HepG2 (cell line): ENCODE measurements around the gene BCKDHA. TPM values are rescaled to one million over a fixed set of nuclear protein-coding genes. Genes with fewer than 3 reads are reported as not detected.
A peak's percentile ranks its signal among the peaks of the same experiment; 100 is the strongest.

Experiments
- BORCS8-MEF2B ChIP-seq: sonication (generic); formaldehyde crosslinking; IDR thresholded peaks from 2 replicates; pipeline ENCODE4 v1.8.0; 2022; ENCODE audit warnings: mild to moderate bottlenecking, missing genetic modification reagents
- DR1 ChIP-seq: sonication (generic); formaldehyde crosslinking; IDR thresholded peaks from 2 replicates; pipeline ENCODE4 v1.8.0; 2021; ENCODE audit warnings: mild to moderate bottlenecking, missing genetic modification reagents, inconsistent platforms
- ETV5 ChIP-seq: IDR thresholded peaks from 2 replicates; pipeline ENCODE4 v1.6.1; 2018; ENCODE audit warnings: missing biosample characterization, missing genetic modification reagents, inconsistent platforms, borderline replicate concordance
- KLF13 ChIP-seq: sonication (generic); formaldehyde crosslinking; IDR thresholded peaks from 2 replicates; pipeline ENCODE4 v1.4.0; 2020; ENCODE audit warnings: mild to moderate bottlenecking, missing genetic modification reagents
- MBD4 ChIP-seq: IDR thresholded peaks from 2 replicates; pipeline ENCODE4 v1.6.1; 2012; ENCODE audit warnings: low read length, inconsistent platforms, borderline replicate concordance
- MXD4 ChIP-seq: IDR thresholded peaks from 2 replicates; pipeline ENCODE4 v1.6.1; 2016; ENCODE audit warnings: mild to moderate bottlenecking, missing biosample characterization, missing genetic modification reagents
- NBN ChIP-seq: fragments of 450-650 bp; conservative IDR thresholded peaks from 2 replicates; pipeline ENCODE4 v1.6.1; 2017
- PAX8 ChIP-seq: sonication (generic); formaldehyde crosslinking; IDR thresholded peaks from 2 replicates; pipeline ENCODE4 v1.8.0; 2022; ENCODE audit warnings: mild to moderate bottlenecking, missing genetic modification reagents, borderline replicate concordance
- PITX1 ChIP-seq: sonication (generic); formaldehyde crosslinking; IDR thresholded peaks from 2 replicates; pipeline ENCODE4 v1.5.1; 2020; ENCODE audit warnings: mild to moderate bottlenecking, missing genetic modification reagents
- RAD21 ChIP-seq: fragments of 450-650 bp; formaldehyde crosslinking; IDR thresholded peaks from 2 replicates; pipeline ENCODE4 v1.5.0; 2020; ENCODE audit warnings: mild to moderate bottlenecking
- REL ChIP-seq: sonication (generic); formaldehyde crosslinking; conservative IDR thresholded peaks from 2 replicates; pipeline ENCODE4 v1.8.0; 2022; ENCODE audit warnings: mild to moderate bottlenecking, missing genetic modification reagents, moderate library complexity
- SAFB2 ChIP-seq: sonication (generic); formaldehyde crosslinking; IDR thresholded peaks from 2 replicates; pipeline ENCODE4 v1.5.1; 2020; ENCODE audit warnings: missing genetic modification reagents, low read depth, mild to moderate bottlenecking, borderline replicate concordance
- SNAI1 ChIP-seq: sonication (generic); formaldehyde crosslinking; IDR thresholded peaks from 2 replicates; pipeline ENCODE4 v1.5.0; 2020; ENCODE audit warnings: mild to moderate bottlenecking, missing genetic modification reagents, borderline replicate concordance
- SOX6 ChIP-seq, 2 experiments: fragments of 450-650 bp in 1 of 2; sonication (generic) in 1 of 2; formaldehyde crosslinking in 1 of 2; IDR thresholded peaks; 2 replicates each; pipeline versions ENCODE4 v1.4.0 to v1.6.1; 2017 to 2020; ENCODE audit warnings: antibody characterized with exemption in 1 of 2, mild to moderate bottlenecking in 1 of 2, missing genetic modification reagents in 1 of 2
- SP4 ChIP-seq: sonication (generic); formaldehyde crosslinking; IDR thresholded peaks from 2 replicates; pipeline ENCODE4 v1.8.1; 2023; ENCODE audit warnings: mild to moderate bottlenecking, missing genetic modification reagents
- U2AF2 ChIP-seq: fragments of 200-400 bp; formaldehyde crosslinking; IDR thresholded peaks from 2 replicates; pipeline ENCODE4 v1.6.1; 2017; ENCODE audit warnings: low read depth, mild to moderate bottlenecking, low read length
- XRCC5 ChIP-seq: fragments of 200-400 bp; formaldehyde crosslinking; optimal IDR thresholded peaks from 2 replicates; pipeline ENCODE3; 2017; ENCODE audit warnings: mild to moderate bottlenecking, low read length
- ZFP36L2 ChIP-seq: sonication (generic); formaldehyde crosslinking; IDR thresholded peaks from 2 replicates; pipeline ENCODE4 v1.4.0; 2020; ENCODE audit warnings: missing genetic modification reagents
- ZNF235 ChIP-seq: sonication (generic); formaldehyde crosslinking; IDR thresholded peaks from 2 replicates; pipeline ENCODE4 v1.8.1; 2023; ENCODE audit warnings: mild to moderate bottlenecking, missing genetic modification reagents, borderline replicate concordance
- ZNF326 ChIP-seq: sonication (generic); formaldehyde crosslinking; IDR thresholded peaks from 2 replicates; pipeline ENCODE4 v1.4.0; 2020; ENCODE audit warnings: missing genetic modification reagents, borderline replicate concordance
- ZNF496 ChIP-seq: sonication (generic); formaldehyde crosslinking; IDR thresholded peaks from 2 replicates; pipeline ENCODE4 v1.8.1; 2023; ENCODE audit warnings: mild to moderate bottlenecking, moderate library complexity, missing genetic modification reagents; ENCODE audit not compliant: insufficient replicate concordance
- polyA plus RNA-seq, 8 experiments: library from polyadenylated mRNA; depleted of rRNA in 3 of 8; stranded (reverse) in 7 of 8; unstranded in 1 of 8; fragments of >200 nt; fragmentation: Illumina TruSeq in 4 of 8; extraction: Trizol in 4 of 8; gene quantifications; 2 replicates each; pipeline versions ENCODE4 v1.2.1 to v1.2.3, GENCODE V29; 2011 to 2016; ENCODE audit warnings: low read depth in 4 of 8, missing spikeins in 1 of 8, mixed read lengths in 1 of 8; ENCODE audit not compliant: insufficient read depth in 1 of 8
- total RNA-seq, 5 experiments: library from RNA; depleted of rRNA; stranded (reverse); fragments of >200 nt; fragmentation: Illumina TruSeq; extraction: Trizol; gene quantifications; 2 replicates each; pipeline ENCODE4 v1.2.3, GENCODE V29; 2016; ENCODE audit warnings: low read depth in 1 of 5
- TF ChIP-seq, protein P1 (sequence below): sonication (generic); formaldehyde crosslinking; IDR thresholded peaks from 2 replicates; pipeline ENCODE4 v1.8.1; 2023; ENCODE audit warnings: missing genetic modification reagents, mild to moderate bottlenecking, borderline replicate concordance
- TF ChIP-seq, protein P2 (sequence below): sonication (generic); formaldehyde crosslinking; IDR thresholded peaks from 2 replicates; pipeline ENCODE4 v1.4.0; 2020; ENCODE audit warnings: missing genetic modification reagents, borderline replicate concordance
- TF ChIP-seq, protein P3 (sequence below): sonication (generic); formaldehyde crosslinking; IDR thresholded peaks from 2 replicates; pipeline ENCODE4 v1.8.0; 2022; ENCODE audit warnings: low read depth, missing genetic modification reagents
- TF ChIP-seq, protein P4 (sequence below): IDR thresholded peaks from 2 replicates; pipeline ENCODE4 v1.6.1; 2016

Gene BCKDHA
- total and polyA plus RNA-seq, 2 of the 13 experiments (the other 11 are each of a cell fraction or from before 2014, with no cell fraction given): 11.8 to 31.5 TPM

DNA sequence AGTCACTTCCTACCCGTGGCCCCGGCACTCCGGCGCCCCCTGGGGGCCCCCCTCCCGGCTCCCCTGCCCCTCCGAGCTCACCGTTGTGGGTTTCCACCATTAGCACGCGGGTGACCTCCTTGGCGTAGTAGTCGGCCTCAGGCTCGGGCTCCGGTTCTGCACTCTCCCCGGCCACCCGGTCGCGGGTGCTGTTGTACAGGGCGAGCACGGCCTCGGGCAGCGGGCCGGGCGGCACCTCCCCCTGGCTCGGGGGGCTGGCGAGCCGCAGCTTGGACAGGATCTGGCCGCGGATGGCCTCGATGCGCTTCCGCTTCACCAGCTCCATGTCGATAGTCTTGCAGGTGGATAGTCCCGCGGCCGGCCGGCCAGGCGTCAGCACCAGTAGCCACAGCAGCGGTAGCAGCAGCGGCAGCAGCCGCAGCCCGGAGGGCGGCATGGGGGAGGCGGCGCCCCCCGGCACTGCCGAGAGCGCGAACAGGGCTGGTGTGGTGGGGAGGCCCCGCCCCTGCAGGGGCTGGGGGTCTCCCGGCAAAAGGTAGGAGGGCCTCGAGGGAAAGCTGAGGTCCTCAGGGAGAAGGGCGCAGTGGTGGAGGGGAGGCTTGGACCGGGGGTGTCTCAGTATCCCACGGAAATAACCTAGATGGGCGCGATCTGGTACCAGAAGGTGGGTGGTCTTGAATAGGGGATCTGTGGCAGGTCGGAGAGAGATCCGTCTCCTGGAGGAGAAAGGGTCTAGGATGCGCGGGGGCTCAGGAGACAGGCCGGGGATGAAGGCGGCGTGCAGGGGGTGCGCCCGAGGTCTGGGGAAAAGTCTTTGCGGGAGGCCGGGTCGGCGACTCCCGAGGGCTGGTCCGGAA, 44.8 kb upstream of the BCKDHA start (continued):
- TF ChIP-seq, protein P1, sequence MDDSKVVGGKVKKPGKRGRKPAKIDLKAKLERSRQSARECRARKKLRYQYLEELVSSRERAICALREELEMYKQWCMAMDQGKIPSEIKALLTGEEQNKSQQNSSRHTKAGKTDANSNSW (CRISPR knock-in tag): no peak
- TF ChIP-seq SNAI1 (CRISPR knock-in tag) (no peak), MBD4 (no peak), XRCC5 (no peak), PITX1 (CRISPR knock-in tag) (peak; percentile 51; the same call in 1 of the 2 replicates), ETV5 (CRISPR knock-in tag) (0 out of 2 replicates have a peak, but pooled peaks have one; percentile 52), ZNF326 (no peak), RAD21 (CRISPR knock-in tag) (no peak), ZNF235 (CRISPR knock-in tag) (no peak), BORCS8-MEF2B (no peak), KLF13 (CRISPR knock-in tag) (no peak), SP4 (CRISPR knock-in tag) (no peak; the same call in 1 of the 2 replicates), SAFB2 (CRISPR knock-in tag) (no peak), DR1 (CRISPR knock-in tag) (0 out of 2 replicates have a peak, but pooled peaks have one; percentile 25), MXD4 (CRISPR knock-in tag) (peak; percentile 44; the same call in 1 of the 2 replicates), SOX6 (IDR thresholded peaks at IDR 0.05) (no peak), SOX6 (CRISPR knock-in tag; IDR thresholded peaks at IDR 0.05) (no peak), REL (CRISPR knock-in tag) (0 out of 2 replicates have a peak, but pooled peaks have one; percentile 87), ZFP36L2 (CRISPR knock-in tag) (no peak), ZNF496 (no peak), NBN (no peak), PAX8 (no peak), U2AF2 (no peak)
- TF ChIP-seq, protein P2, sequence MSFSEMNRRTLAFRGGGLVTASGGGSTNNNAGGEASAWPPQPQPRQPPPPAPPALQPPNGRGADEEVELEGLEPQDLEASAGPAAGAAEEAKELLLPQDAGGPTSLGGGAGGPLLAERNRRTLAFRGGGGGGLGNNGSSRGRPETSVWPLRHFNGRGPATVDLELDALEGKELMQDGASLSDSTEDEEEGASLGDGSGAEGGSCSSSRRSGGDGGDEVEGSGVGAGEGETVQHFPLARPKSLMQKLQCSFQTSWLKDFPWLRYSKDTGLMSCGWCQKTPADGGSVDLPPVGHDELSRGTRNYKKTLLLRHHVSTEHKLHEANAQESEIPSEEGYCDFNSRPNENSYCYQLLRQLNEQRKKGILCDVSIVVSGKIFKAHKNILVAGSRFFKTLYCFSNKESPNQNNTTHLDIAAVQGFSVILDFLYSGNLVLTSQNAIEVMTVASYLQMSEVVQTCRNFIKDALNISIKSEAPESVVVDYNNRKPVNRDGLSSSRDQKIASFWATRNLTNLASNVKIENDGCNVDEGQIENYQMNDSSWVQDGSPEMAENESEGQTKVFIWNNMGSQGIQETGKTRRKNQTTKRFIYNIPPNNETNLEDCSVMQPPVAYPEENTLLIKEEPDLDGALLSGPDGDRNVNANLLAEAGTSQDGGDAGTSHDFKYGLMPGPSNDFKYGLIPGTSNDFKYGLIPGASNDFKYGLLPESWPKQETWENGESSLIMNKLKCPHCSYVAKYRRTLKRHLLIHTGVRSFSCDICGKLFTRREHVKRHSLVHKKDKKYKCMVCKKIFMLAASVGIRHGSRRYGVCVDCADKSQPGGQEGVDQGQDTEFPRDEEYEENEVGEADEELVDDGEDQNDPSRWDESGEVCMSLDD (CRISPR knock-in tag): 0 out of 2 replicates have a peak, but pooled peaks have one; percentile 15
- TF ChIP-seq, protein P3, sequence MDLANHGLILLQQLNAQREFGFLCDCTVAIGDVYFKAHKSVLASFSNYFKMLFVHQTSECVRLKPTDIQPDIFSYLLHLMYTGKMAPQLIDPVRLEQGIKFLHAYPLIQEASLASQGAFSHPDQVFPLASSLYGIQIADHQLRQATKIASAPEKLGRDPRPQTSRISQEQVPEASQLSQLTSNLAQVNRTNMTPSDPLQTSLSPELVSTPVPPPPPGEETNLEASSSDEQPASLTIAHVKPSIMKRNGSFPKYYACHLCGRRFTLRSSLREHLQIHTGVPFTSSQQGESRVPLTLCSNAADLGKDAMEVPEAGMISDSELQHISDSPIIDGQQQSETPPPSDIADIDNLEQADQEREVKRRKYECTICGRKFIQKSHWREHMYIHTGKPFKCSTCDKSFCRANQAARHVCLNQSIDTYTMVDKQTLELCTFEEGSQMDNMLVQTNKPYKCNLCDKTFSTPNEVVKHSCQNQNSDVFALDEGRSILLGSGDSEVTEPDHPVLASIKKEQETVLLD (CRISPR knock-in tag): no peak
- TF ChIP-seq, protein P4, sequence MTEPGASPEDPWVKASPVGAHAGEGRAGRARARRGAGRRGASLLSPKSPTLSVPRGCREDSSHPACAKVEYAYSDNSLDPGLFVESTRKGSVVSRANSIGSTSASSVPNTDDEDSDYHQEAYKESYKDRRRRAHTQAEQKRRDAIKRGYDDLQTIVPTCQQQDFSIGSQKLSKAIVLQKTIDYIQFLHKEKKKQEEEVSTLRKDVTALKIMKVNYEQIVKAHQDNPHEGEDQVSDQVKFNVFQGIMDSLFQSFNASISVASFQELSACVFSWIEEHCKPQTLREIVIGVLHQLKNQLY (CRISPR knock-in tag): no peak
